ENCODE measurements around the gene NLGN1. TPM values are rescaled to one million over a fixed set of nuclear protein-coding genes. Genes with fewer than 3 reads are reported as not detected.
"Not testable (repeated sequence)": the region's sequence is repeated elsewhere in the genome, so short reads cannot be mapped to it uniquely, and the experiment has no call there.

The NLGN1 gene
- not detected in 2 replicates for total RNA-seq

DNA sequence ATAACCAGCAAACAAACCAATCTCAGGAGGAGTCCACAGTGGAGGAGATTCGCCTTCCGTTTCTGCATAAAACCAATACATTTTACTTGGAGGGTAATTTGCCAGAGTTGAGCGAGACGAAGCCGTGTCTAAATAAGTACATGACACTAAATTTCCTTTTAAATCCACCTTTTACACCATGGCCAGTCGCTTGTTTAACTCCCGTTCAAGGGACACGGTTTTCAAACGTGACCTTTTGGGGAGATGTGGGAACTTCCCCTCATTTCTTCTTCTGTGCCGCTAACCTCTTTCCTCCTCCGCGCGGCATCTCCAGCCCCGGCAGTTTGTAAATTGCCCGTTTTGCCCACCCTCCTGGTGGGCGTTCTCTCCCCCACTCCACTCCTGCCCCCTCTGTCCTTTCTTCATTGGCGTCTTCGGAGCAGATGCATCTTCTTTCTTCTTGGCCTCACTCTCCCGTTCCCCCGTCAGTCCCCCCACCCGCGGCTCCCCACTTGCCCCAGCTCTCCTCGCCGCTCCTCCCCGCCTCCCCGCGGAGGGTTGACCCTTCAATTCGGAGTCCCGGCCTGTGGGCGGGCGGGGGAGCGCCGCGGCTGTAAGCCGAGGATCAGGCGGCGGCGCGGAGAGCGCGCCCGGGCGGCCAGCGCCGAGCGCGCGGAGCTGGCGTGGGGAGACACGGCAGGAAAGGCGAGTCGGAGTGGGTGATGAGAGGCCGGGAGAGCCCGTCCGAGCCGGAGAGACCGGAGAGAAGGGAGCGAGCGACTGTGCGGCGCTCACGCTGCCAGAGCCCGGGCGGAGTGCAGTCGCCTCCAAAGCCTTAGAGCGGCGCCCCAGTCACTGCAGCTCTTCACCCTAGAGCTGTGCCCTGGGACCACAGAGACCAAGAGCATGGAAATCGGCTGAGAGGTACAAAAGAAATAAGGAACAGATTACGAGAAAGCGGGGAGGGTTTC, at the start of gene NLGN1:
TSS of gene NLGN1 (plus strand) at position 584 of the 950 bp plus-strand sequence.
- intact Hi-C loops (cut with micrococcal nuclease), result no loop called here

DNA sequence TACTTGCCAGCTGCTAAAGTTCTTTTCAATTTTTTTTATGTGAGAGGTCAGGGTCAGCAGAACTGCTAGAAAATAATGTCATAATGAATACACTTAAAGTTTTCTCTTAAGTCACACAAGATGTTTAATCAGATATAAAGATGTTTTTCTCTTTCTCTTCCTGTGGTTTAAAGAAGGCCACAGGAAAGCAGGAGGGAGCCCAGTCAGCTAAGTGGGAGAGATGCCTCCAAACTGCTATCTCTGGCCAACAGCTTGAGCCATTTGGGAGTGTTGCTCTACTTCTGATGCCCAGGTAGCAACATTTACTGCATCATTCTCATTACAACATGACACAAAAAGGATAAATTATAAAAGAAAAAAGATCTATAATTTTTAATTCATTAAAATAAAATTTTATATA, 45.7 kb upstream of the NLGN1 start:
- DNase-seq (no peak), ATAC-seq (ENCODE audit: low read depth) (no peak)
- no peak overlapping the region for H3K4me3 Mint-ChIP-seq
- H3K27ac Mint-ChIP-seq, result no peak overlapping the region
- CTCF ChIA-PET, result no interaction called here
- no peaks in the 10 kb centered on the region for H3K36me3 Mint-ChIP-seq (ENCODE audit: low read depth)
- H3K9me3 Mint-ChIP-seq, result peaks cover 13% of the 10 kb centered on the region
- POLR2A ChIA-PET, result no interaction called here
- TF ChIP-seq, protein P1, sequence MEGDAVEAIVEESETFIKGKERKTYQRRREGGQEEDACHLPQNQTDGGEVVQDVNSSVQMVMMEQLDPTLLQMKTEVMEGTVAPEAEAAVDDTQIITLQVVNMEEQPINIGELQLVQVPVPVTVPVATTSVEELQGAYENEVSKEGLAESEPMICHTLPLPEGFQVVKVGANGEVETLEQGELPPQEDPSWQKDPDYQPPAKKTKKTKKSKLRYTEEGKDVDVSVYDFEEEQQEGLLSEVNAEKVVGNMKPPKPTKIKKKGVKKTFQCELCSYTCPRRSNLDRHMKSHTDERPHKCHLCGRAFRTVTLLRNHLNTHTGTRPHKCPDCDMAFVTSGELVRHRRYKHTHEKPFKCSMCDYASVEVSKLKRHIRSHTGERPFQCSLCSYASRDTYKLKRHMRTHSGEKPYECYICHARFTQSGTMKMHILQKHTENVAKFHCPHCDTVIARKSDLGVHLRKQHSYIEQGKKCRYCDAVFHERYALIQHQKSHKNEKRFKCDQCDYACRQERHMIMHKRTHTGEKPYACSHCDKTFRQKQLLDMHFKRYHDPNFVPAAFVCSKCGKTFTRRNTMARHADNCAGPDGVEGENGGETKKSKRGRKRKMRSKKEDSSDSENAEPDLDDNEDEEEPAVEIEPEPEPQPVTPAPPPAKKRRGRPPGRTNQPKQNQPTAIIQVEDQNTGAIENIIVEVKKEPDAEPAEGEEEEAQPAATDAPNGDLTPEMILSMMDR (IDR thresholded peaks at IDR 0.05), result no peak
- H3K27me3 Mint-ChIP-seq, result no peaks in the 10 kb centered on the region
- H3K4me1 Mint-ChIP-seq, result no peaks in the 10 kb centered on the region
- intact Hi-C loops (cut with micrococcal nuclease), result no loop called here

More for the DNA sequence above, at the start of gene NLGN1:
- DNase-seq (no peak), ATAC-seq (ENCODE audit: low read depth) (no peak)
- no peak within 1 kb of the TSS for H3K27ac Mint-ChIP-seq
- ChIA-PET POLR2A (no interaction called here), CTCF (no interaction called here)
- H3K4me3 Mint-ChIP-seq, result peak within 1 kb of the TSS; percentile 26
- H3K4me1 Mint-ChIP-seq, result peaks cover 22% of the 10 kb centered on the region
- peaks cover 54% of the 10 kb centered on the region for H3K27me3 Mint-ChIP-seq
- H3K36me3 Mint-ChIP-seq (ENCODE audit: low read depth), result no peaks in the 10 kb centered on the region
- TF ChIP-seq, protein P1 (IDR thresholded peaks at IDR 0.05), result no peak
- no peaks in the 10 kb centered on the region for H3K9me3 Mint-ChIP-seq

DNA sequence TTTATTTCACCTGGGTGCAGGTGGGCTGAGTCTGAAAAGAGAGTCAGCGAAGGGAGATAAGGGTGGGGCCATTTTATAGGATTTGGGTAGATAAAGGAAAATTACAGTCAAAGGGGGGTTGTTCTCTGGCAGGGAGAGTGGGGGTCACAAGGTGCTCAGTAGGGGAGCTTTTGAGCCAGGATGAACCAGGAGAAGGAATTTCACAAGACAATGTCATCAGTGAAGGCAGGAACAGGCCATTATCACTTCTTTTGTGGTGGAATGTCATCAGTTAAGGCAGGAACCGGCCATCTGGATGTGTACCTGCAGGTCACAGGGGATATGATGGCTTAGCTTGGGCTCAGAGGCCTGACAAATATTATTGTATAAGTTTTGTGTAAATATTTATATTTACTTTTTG, 44.4 kb upstream of the NLGN1 start:
- H3K9me3 Mint-ChIP-seq, result peaks cover 13% of the 10 kb centered on the region
- ATAC-seq (ENCODE audit: low read depth); intact Hi-C loops (cut with micrococcal nuclease); CTCF ChIA-PET; DNase-seq; H3K27ac Mint-ChIP-seq; POLR2A ChIA-PET; H3K27me3 Mint-ChIP-seq; H3K4me3 Mint-ChIP-seq; H3K36me3 Mint-ChIP-seq (ENCODE audit: low read depth); H3K4me1 Mint-ChIP-seq: not testable (repeated sequence)

DNA sequence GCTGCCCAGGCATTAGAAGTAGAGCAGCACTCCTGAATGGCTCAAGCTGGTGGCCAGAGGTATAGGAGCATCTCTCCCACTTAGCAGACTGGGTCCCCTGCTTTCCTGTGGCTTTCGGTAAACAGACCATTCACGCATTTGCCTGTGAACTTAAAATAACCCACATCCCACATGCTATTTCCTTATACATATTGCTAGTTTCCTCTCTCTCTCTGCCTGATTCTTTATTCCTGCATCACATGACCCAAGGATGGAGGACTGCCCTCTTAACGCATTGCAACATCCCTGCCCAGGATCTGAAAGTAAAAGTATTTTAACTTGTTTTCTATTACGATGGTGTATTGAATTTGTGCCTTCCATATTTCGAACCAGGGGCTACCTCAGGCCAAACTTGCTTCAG, 43.4 kb upstream of the NLGN1 start:
- ATAC-seq (ENCODE audit: low read depth) (no peak), DNase-seq (no peak)
- Mint-ChIP-seq H3K4me3 (no peak overlapping the region), H3K27ac (no peak overlapping the region), H3K9me3 (peaks cover 9% of the 10 kb centered on the region), H3K4me1 (no peaks in the 10 kb centered on the region), H3K36me3 (ENCODE audit: low read depth) (no peaks in the 10 kb centered on the region), H3K27me3 (no peaks in the 10 kb centered on the region)
- TF ChIP-seq, protein P1 (IDR thresholded peaks at IDR 0.05), result no peak
- intact Hi-C loops (cut with micrococcal nuclease), result no loop called here
- POLR2A ChIA-PET, result no interaction called here
- CTCF ChIA-PET, result no interaction called here

DNA sequence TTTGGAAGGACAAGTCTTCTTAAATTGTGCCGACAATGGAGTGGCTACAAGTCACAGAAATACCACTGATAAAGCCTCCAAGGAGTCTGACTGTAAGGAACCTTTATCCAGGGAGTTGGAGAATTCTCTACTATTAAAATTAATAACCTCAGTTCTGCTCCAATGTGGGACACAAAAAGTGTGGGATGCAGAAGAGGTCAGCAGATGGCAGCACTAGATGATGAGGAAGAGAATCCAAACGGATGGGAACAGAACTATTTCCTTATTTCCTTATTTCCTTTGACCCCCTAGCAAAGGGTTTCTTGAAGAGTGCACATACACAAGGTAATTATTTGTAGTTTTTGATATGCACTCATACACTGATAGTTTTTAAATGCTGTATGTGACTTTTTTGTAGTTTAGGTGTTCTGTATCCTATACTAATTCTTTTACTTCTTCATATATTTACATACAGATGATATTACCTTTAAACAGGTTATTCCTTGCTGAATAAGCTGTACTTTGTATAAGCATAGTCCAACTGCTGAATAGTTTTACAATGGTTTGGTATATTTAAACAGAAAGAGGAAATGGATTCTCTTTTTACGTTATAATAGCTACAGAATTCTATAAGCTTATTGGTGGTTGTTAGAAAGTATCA, 25.6 kb upstream of the NLGN1 start:
- Mint-ChIP-seq H3K4me1 (no peaks in the 10 kb centered on the region), H3K4me3 (no peak overlapping the region), H3K36me3 (ENCODE audit: low read depth) (no peaks in the 10 kb centered on the region), H3K27me3 (no peaks in the 10 kb centered on the region), H3K9me3 (no peaks in the 10 kb centered on the region), H3K27ac (no peak overlapping the region)
- ATAC-seq (ENCODE audit: low read depth) (no peak), DNase-seq (no peak)
- ChIA-PET POLR2A (no interaction called here), CTCF (no interaction called here)
- intact Hi-C loops (cut with micrococcal nuclease), result no loop called here
- TF ChIP-seq, protein P1 (IDR thresholded peaks at IDR 0.05), result no peak

Measured in activated B cell treated with CpG ODN at 0.5 μM for 24 hours (primary cell).